Prostate gland (tissue), 2 donors: Measurements from ENCODE around the gene PRDM16. TPM values are rescaled to one million over a fixed set of nuclear protein-coding genes. Genes with fewer than 3 reads are reported as not detected.

ENCODE experiments used
- DNase-seq: peaks from one replicate; pipeline ENCODE4 v3.0.0-alpha.2; 2019; ENCODE audit warnings: low spot score
- H3K27ac ChIP-seq, 2 donors: fragments of 200-600 bp; sonication (generic); 2 replicates each; pipeline ENCODE4 v1.5.1; 2017 to 2019
- H3K27me3 ChIP-seq: fragments of 200-600 bp; sonication (generic); replicated peaks from 2 replicates; pipeline ENCODE4 v1.5.1; 2019; ENCODE audit not compliant: insufficient read depth
- H3K36me3 ChIP-seq, 2 donors: fragments of 200-600 bp; sonication (generic); 1 replicate in 1 of 2; 2 replicates in 1 of 2; pipeline versions ENCODE4 v1.5.1 to v1.8.1; 2017 to 2019
- H3K4me1 ChIP-seq: fragments of 200-600 bp; sonication (generic); replicated peaks from 2 replicates; pipeline ENCODE4 v1.5.1; 2019
- H3K4me3 ChIP-seq, 2 donors: fragments of 200-600 bp; sonication (generic); 2 replicates each; pipeline ENCODE4 v1.5.1; 2017 to 2019
- H3K9me3 ChIP-seq: fragments of 200-600 bp; sonication (generic); 2 replicates; pipeline ENCODE4 v1.5.1; 2017
- POLR2A ChIP-seq: fragments of 450-650 bp; IDR thresholded peaks from one replicate; pipeline ENCODE4 v1.6.1; 2016; ENCODE audit warnings: antibody characterized with exemption, mild to moderate bottlenecking
- POLR2AphosphoS5 ChIP-seq: sonication (generic); formaldehyde crosslinking; IDR thresholded peaks from one replicate; pipeline ENCODE4 v1.6.1; 2017; ENCODE audit warnings: antibody characterized with exemption
- WGBS: methylation state at CpG from one replicate; pipeline ENCODE4 v1.1.5; 2018; 5-methylcytosine and 5-hydroxymethylcytosine counted together
- intact Hi-C: fragments of 100-400 bp; cut with DNase I; formaldehyde crosslinking; loops from one replicate; pipeline ENCODE4 v1.14.2; 2022
- total RNA-seq, 2 donors: library from RNA; depleted of rRNA; stranded (reverse); fragments of >200 nt; gene quantifications; one replicate each; pipeline ENCODE4 v1.1.0, GENCODE V29; 2016
- TF ChIP-seq, protein P1 (sequence below), 4 experiments: fragments of 200-600 bp in 2 of 4; fragments of 450-650 bp in 2 of 4; sonication (generic) in 2 of 4; IDR thresholded peaks; 1 replicate in 3 of 4; 2 replicates in 1 of 4; pipeline ENCODE4 v1.5.1; 2016 to 2019; ENCODE audit warnings: antibody characterized with exemption in 4 of 4, mild to moderate bottlenecking in 2 of 4, moderate library complexity in 2 of 4

Gene PRDM16
- total RNA-seq, 2 donors from 2014 or later = 0.23 to 6.5 TPM

DNA sequence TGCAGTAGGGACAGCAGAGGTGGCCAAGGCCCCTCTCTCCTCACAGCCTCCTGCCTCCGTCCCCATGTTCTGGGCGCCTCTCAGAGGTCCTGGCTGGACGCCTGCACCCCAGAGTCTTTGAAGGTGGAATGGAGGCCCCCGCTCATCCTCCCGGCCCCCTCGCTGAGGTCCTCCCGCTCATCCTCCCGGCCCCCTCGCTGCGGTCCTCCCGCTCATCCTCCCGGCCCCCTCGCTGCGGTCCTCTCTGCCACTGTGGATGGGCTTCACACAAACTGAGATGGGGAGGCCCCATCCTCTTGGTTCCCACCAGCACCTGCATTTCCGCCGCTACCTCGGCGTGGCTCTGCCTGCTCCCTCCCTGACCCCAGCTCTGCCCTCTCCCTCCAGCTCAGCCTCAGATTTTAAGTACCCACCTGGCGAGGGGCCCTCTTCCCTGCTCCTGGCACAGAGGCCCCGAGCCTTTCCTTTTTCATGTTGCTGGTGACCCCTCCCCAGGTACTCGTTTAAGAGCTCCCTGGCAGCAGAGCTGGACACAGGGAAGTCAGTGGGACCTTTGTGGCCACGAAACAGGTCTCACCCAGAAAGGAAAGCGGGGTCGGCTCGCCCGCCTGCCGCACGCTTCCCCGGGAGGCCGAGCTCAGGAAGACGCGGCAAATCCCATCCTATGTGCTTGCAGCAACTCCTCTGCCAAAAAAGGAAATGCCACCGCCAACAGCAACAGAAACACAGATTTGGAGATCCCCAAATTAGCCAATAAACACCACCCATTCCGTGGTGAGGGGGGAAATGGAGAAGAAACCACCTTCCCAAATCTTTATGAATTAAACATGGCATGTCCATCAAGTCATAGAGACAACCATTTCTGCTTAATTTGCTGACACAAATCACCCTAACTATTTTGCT is 143.7 kb downstream of the PRDM16 start:
- Histone ChIP-seq H3K36me3 (no peaks in the 10 kb centered on the region), H3K27ac (no peak overlapping the region), H3K27me3 (peaks cover 4% of the 10 kb centered on the region), H3K4me1 (no peaks in the 10 kb centered on the region), H3K4me3 (no peak overlapping the region), H3K9me3 (no peaks in the 10 kb centered on the region)
- no peak for TF ChIP-seq POLR2AphosphoS5
- TF ChIP-seq, protein P1, sequence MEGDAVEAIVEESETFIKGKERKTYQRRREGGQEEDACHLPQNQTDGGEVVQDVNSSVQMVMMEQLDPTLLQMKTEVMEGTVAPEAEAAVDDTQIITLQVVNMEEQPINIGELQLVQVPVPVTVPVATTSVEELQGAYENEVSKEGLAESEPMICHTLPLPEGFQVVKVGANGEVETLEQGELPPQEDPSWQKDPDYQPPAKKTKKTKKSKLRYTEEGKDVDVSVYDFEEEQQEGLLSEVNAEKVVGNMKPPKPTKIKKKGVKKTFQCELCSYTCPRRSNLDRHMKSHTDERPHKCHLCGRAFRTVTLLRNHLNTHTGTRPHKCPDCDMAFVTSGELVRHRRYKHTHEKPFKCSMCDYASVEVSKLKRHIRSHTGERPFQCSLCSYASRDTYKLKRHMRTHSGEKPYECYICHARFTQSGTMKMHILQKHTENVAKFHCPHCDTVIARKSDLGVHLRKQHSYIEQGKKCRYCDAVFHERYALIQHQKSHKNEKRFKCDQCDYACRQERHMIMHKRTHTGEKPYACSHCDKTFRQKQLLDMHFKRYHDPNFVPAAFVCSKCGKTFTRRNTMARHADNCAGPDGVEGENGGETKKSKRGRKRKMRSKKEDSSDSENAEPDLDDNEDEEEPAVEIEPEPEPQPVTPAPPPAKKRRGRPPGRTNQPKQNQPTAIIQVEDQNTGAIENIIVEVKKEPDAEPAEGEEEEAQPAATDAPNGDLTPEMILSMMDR (IDR thresholded peaks at IDR 0.05) = no peak
- TF ChIP-seq POLR2A = no peak
- no peak for DNase-seq
- 94% methylated on average over 34 of the region's 34 CpGs for WGBS
- intact Hi-C loops = no loop called here

DNA sequence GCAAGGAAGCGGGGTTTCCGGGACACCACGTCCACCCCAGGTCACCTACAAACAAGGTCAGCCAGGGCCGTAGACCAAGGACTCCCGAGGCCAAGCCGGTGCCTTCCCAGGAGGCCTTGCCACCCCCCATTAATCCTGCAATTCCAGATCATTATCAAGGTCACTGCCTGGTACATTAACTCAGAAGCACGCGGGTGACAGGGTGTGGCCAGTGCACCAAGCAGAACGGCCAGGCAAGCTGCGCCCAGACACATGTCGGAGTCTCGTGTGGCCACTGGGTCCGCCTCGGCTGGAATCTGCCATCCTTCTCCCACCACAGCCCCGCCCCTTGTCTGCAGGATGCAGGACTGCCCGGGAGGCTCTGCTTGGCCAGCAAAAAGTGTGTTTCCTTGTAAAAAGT is 144.7 kb downstream of the PRDM16 start:
- intact Hi-C loops = no loop called here
- Histone ChIP-seq H3K27me3 (peaks cover 4% of the 10 kb centered on the region), H3K4me1 (no peaks in the 10 kb centered on the region), H3K4me3 (no peak overlapping the region), H3K36me3 (no peaks in the 10 kb centered on the region), H3K27ac (no peak overlapping the region), H3K9me3 (no peaks in the 10 kb centered on the region)
- no peak for TF ChIP-seq POLR2AphosphoS5
- TF ChIP-seq POLR2A = no peak
- TF ChIP-seq, protein P1 (IDR thresholded peaks at IDR 0.05) = no peak
- no peak for DNase-seq
- WGBS = 70% methylated on average over 12 of the region's 16 CpGs

DNA sequence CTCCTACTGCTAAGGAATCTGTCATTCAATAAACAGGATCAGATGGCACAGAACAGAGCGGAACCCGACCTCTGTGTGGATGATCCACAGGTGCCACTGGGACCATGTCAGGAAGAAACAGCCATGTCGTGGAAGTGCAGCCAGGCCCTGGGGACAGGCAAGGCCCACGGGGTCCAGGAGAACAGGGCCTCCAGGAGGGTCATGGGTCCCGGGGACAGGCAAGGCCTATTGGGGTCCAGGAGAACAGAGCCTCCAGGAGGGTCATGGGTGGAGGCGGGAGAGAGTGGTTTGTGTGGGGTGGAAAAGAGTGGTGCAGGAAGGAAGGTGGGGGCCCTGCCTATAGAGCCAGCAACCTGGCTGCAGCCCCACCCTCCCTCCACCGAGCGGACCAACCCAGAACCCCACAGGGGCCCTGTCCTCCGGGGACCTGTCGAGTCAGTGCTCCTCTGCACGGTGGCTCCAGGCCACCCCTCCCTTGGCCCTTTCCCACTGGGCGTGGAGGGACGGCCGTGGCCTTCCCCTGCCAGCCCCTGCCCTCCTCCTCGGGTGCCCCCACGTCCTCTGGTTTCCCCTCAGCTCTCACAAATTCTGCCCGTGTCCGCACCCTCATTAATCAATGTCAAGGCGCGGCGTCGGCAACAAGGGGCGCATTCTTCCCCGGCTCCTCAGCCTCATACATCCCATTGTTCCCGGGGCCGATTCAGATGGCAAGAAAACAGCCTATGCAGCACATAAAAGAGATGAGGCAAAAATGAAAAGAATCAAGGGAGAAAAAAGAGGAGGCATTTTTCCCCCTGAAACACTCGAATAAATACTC is 146.4 kb downstream of the PRDM16 start:
- TF ChIP-seq, protein P1 (IDR thresholded peaks at IDR 0.05) = no peak
- no peak for TF ChIP-seq POLR2A
- TF ChIP-seq POLR2AphosphoS5 = no peak
- Histone ChIP-seq H3K36me3 (no peaks in the 10 kb centered on the region), H3K4me1 (no peaks in the 10 kb centered on the region), H3K27me3 (peaks cover 4% of the 10 kb centered on the region), H3K9me3 (no peaks in the 10 kb centered on the region), H3K27ac (no peak overlapping the region), H3K4me3 (no peak overlapping the region)
- DNase-seq = no peak
- WGBS = 67% methylated on average over 27 of the region's 27 CpGs
- intact Hi-C loops = no loop called here

DNA sequence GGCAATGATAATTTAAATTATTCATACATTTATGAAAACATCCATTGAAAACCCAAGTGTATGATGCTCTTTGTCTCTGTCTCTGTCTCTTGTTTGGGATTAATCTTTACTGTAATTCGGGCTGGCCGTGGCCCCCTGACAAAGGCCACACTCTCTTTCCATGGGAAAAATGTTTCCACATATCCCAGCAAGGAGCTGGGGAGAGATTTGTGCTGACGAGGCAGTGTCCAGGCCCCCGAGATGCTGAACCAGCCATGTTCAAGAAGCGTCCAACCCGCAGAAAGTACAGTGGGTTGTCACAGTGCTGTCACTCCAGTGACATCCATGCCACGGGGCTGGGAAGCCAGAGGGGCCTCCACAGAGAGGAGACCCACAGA is 147.0 kb downstream of the PRDM16 start:
- no peaks in the 10 kb centered on the region for H3K36me3 ChIP-seq
- WGBS = 93% methylated on average over 7 of the region's 7 CpGs
- H3K4me3 ChIP-seq = no peak overlapping the region
- peaks cover 4% of the 10 kb centered on the region for H3K27me3 ChIP-seq
- TF ChIP-seq, protein P1 (IDR thresholded peaks at IDR 0.05) = no peak
- no peak for TF ChIP-seq POLR2AphosphoS5
- TF ChIP-seq POLR2A = no peak
- intact Hi-C loops = no loop called here
- H3K4me1 ChIP-seq = no peaks in the 10 kb centered on the region
- no peak for DNase-seq
- H3K27ac ChIP-seq = no peak overlapping the region
- H3K9me3 ChIP-seq = no peaks in the 10 kb centered on the region
